Activated CD4-positive, alpha-beta T cell treated with anti-CD3 and anti-CD28 coated beads, Interleukin-2, amount 10 ng/mL, durations not matched to agents 7 days and 5 days (primary cell): ENCODE measurements around the gene C4A. TPM values are rescaled to one million over a fixed set of nuclear protein-coding genes. Genes with fewer than 3 reads are reported as not detected.

Experiments used
- CTCF ChIA-PET: fragments of 350-600 bp; sonication (Branson Sonifier 250); formaldehyde crosslinking; loops from one replicate; lab custom pipeline; 2021; ENCODE audit warnings: antibody characterized with exemption; lab: Charles Lee
- POLR2A ChIA-PET: fragments of 350-600 bp; sonication (Branson Sonifier 250); formaldehyde crosslinking; loops from one replicate; lab custom pipeline; 2021; ENCODE audit warnings: antibody characterized with exemption; lab: Charles Lee
- DNase-seq: peaks from one replicate; pipeline ENCODE4 v3.0.0-alpha.2; 2020
- H3K27ac Mint-ChIP-seq: one replicate; pipeline ENCODE4 v1.8.0; 2021; ENCODE audit warnings: mild to moderate bottlenecking, moderate library complexity, mixed read lengths
- H3K27me3 Mint-ChIP-seq: one replicate; pipeline ENCODE4 v1.8.0; 2021; ENCODE audit warnings: mixed read lengths
- H3K36me3 Mint-ChIP-seq: one replicate; pipeline ENCODE4 v1.8.0; 2021; ENCODE audit warnings: low read depth, mixed read lengths
- H3K4me1 Mint-ChIP-seq: one replicate; pipeline ENCODE4 v1.8.0; 2021; ENCODE audit warnings: mixed read lengths
- H3K4me3 Mint-ChIP-seq: one replicate; pipeline ENCODE4 v1.8.0; 2021; ENCODE audit warnings: mild to moderate bottlenecking, moderate library complexity, mixed read lengths
- H3K9me3 Mint-ChIP-seq: one replicate; pipeline ENCODE4 v1.8.0; 2021; ENCODE audit warnings: mixed read lengths
- total RNA-seq, 2 experiments: library from RNA; stranded (reverse); gene quantifications; one replicate each; pipeline ENCODE4 v1.2.3, GENCODE V29; 2021

The C4A gene
- total RNA-seq, 2 experiments from 2014 or later: 3.0 to 4.2 TPM

DNA sequence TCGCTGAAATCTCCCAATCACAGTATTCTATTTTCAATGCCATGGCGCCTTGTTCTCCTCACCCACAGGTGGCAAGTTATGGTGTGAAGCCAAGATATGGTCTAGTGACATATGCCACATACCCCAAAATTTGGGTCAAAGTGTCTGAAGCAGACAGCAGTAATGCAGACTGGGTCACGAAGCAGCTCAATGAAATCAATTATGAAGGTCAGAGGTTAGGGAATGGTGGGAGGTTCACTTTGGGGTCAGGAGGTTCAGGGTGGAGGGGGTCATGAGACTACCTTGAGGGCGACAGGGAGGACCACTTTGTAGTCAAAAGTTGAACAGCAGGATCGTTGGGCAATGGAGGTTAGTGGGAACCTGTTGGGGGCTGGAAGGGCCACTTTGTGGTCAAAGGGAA, 33.6 kb upstream of the C4A start:
- H3K36me3 Mint-ChIP-seq: peaks cover 11% of the 10 kb centered on the region
- no peak overlapping the region for H3K27ac Mint-ChIP-seq
- no peaks in the 10 kb centered on the region for H3K9me3 Mint-ChIP-seq
- H3K27me3 Mint-ChIP-seq: peaks cover 2% of the 10 kb centered on the region
- DNase-seq: no peak
- ChIA-PET CTCF (interaction anchor here (1.1 kb wide), 2 partner anchors 11 kb away, joined by 3 read pairs; partner anchors contain the start of gene SKIC2), POLR2A (no interaction called here)
- no peaks in the 10 kb centered on the region for H3K4me1 Mint-ChIP-seq
- no peak overlapping the region for H3K4me3 Mint-ChIP-seq

DNA sequence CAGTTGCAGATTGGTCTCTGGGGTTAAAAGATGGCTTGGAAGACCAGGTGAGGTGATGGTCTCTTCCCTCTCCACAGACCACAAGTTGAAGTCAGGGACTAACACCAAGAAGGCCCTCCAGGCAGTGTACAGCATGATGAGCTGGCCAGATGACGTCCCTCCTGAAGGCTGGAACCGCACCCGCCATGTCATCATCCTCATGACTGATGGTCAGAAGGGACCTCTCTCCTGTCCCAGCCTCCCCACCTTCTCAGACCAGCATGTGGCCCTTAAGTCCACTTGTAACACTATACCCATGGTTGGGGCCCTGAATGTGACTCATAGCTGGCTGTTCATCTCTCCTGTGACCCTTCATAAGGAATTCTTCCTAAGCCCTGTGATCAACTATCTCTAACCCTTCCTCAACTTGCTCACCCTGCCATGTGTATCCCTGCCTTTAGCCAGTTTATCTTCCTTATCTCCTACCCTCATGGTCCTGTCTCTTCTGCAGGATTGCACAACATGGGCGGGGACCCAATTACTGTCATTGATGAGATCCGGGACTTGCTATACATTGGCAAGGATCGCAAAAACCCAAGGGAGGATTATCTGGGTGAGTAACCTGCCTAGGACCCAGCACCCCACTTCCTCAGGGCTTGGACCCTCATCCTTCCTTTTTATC, 33.0 kb upstream of the C4A start:
- Mint-ChIP-seq H3K4me3 (no peak overlapping the region), H3K27me3 (peaks cover 2% of the 10 kb centered on the region), H3K4me1 (no peaks in the 10 kb centered on the region), H3K9me3 (no peaks in the 10 kb centered on the region), H3K36me3 (peaks cover 17% of the 10 kb centered on the region), H3K27ac (no peak overlapping the region)
- no peak for DNase-seq
- CTCF ChIA-PET: interaction anchor here (1.1 kb wide), 1 partner anchor 11 kb away, joined by 3 read pairs; no protein-coding TSS in a partner anchor
- POLR2A ChIA-PET: no interaction called here

DNA sequence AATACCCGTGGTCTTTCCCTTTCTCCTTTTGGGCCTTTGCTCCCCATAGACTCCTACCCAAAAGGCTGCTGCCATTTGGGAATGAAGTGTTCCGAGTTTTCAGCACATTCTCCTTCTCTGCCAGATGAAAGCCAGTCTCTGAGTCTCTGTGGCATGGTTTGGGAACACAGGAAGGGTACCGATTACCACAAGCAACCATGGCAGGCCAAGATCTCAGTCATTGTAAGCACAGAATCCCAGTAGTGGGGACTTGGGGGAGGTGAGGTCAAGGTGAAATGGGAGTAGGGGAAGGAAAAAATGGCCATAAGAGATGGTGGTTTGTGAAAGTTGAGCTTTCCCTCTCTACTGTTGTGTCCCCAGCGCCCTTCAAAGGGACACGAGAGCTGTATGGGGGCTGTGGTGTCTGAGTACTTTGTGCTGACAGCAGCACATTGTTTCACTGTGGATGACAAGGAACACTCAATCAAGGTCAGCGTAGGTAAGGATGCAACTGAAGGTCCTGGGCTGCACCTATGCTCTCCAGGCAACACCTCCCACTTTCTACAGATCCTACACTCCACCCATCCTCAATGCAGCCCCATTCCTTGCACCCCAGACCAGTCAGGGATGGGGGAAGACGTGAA, 31.8 kb upstream of the C4A start:
- Mint-ChIP-seq H3K36me3 (peaks cover 26% of the 10 kb centered on the region), H3K4me1 (no peaks in the 10 kb centered on the region), H3K27me3 (no peaks in the 10 kb centered on the region), H3K9me3 (no peaks in the 10 kb centered on the region), H3K27ac (no peak overlapping the region), H3K4me3 (no peak overlapping the region)
- ChIA-PET CTCF (interaction anchor here (1.0 to 1.5 kb wide), 3 partner anchors 12 to 52 kb away, joined by 3 to 5 read pairs (median 4); no protein-coding TSS in a partner anchor), POLR2A (no interaction called here)
- no peak for DNase-seq

DNA sequence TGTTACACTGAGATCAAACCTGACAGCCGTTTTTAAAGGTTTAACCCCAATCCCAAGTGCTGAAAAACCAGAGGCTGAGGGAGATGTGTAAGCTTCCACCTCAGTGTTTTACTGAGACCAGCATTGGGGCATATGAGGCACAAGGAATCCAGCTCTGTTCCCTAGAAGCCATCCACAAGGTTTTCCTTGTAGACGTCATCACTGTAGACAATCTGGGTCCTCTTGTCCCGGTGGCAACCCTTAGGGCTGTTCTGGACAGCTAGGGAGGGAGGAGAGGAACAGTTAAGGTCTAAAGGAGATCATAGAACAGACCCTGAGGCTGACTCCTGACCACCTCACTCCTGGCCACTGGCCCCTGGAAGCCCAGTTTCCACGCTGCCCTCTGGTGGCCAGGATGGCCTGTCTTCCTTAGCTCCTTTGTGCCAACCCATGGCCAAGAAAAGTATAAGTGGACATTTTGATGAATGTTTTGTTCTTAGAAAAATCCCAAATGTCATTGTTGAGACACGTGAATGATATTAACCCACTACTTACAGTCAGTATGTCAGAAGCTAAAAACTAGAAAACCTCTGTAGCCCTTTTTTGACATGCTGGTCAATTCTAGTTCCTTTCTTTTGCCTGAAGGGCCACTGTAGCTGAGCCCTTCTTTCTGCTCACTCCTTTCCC, 29.6 kb upstream of the C4A start:
- Mint-ChIP-seq H3K27ac (no peak overlapping the region), H3K36me3 (peaks cover 43% of the 10 kb centered on the region), H3K4me3 (no peak overlapping the region), H3K9me3 (no peaks in the 10 kb centered on the region), H3K27me3 (no peaks in the 10 kb centered on the region), H3K4me1 (peaks cover 3% of the 10 kb centered on the region)
- ChIA-PET CTCF (interaction anchor here (0.8 to 1.9 kb wide), 9 partner anchors 9 to 132 kb away, joined by 3 to 9 read pairs (median 4); partner anchors contain the start of gene DXO), POLR2A (interaction anchor here (1.4 kb wide), 1 partner anchor 55 kb away, joined by 3 read pairs; the partner anchor contains the start of gene EHMT2)
- peak; percentile 44 for DNase-seq

DNA sequence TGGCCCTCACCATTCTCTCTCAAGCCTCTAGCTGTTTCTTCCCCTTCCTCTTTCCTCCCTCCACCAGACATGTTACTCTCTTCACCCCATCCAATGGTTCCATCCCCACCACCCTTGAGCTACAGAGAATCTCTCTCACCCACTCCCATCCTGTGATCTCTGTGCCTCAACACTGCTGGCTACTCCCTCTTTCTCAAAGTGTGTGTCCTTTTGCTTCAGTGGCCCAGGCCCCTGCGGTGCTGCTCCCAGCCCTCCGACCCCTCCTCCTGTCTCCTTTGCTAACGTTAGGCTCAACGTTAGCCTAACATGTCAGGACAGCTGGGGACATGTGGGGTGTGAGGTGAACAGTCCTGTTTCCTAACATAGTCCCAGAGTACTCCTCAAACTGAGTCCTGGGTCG, 29.0 kb upstream of the C4A start:
- Mint-ChIP-seq H3K9me3 (no peaks in the 10 kb centered on the region), H3K27me3 (no peaks in the 10 kb centered on the region), H3K4me1 (peaks cover 10% of the 10 kb centered on the region), H3K27ac (no peak overlapping the region), H3K36me3 (peaks cover 45% of the 10 kb centered on the region), H3K4me3 (no peak overlapping the region)
- no peak for DNase-seq
- ChIA-PET POLR2A (interaction anchor here (1.4 kb wide), 1 partner anchor 55 kb away, joined by 3 read pairs; the partner anchor contains the start of gene EHMT2), CTCF (interaction anchor here (0.8 to 1.9 kb wide), 6 partner anchors 10 to 131 kb away, joined by 3 to 9 read pairs (median 4); partner anchors contain the start of gene DXO)

DNA sequence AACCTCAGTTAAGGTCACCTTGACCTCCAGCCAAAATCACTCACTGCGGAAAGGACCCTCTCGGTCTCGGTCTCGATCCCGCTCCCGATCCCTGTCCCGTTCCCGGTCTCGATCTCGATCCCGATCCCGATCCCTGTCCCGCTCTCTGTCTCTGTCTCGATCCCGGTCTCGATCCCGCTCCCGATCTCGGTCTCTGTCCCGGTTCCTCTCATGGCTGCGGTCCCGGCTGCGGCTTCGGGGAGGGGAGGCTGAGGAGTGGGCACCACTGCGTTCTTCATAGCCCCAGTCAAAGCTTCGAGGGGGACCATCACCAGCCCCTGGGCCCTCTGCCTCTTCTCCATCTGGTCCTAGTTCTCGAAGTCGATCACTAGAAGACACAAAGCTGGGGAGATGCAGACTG, 27.3 kb upstream of the C4A start:
- ChIA-PET CTCF (interaction anchor here (0.9 kb wide), 1 partner anchor 12 kb away, joined by 3 read pairs; no protein-coding TSS in a partner anchor), POLR2A (no interaction called here)
- peaks cover 22% of the 10 kb centered on the region for H3K4me1 Mint-ChIP-seq
- no peaks in the 10 kb centered on the region for H3K27me3 Mint-ChIP-seq
- peaks cover 51% of the 10 kb centered on the region for H3K36me3 Mint-ChIP-seq
- DNase-seq: no peak
- no peaks in the 10 kb centered on the region for H3K9me3 Mint-ChIP-seq
- no peak overlapping the region for H3K4me3 Mint-ChIP-seq
- no peak overlapping the region for H3K27ac Mint-ChIP-seq

DNA sequence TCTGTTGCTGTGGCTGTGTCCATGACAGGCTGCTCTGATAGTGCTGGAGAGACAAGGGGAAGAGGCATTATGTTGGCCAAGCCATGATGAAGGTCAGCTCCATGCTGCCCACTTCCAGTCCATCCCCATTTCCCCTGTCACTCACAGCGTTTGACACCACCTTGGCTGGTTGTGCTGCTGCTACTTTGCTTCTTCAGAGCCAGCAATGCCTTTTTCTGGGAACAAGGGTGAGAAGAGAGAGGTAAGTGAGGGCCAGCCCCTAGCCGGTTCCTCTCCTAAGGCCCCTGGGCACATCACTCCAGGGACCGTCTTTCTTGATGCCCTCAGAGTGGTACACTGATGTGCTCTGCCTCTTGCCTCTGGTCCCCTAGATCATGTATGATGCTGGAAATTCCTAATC, 25.1 kb upstream of the C4A start:
- POLR2A ChIA-PET: no interaction called here

DNA sequence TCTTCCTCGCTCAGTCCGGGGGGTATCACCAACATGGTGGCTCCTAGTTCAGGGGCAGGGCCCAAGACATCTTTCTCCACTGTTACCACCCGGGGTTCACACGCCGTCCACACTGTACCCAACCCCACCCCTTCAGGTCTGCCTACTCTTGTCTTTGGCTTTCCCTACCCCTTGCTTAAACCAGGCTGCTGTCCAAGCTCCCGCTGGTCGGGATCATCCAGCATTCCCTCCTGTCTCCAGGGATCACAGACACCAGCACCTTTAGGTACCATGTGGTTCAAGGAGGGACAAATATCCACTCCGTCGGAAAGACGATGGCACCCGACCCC, 23.5 kb upstream of the C4A start:
- Mint-ChIP-seq H3K4me1 (peaks cover 38% of the 10 kb centered on the region), H3K27me3 (no peaks in the 10 kb centered on the region), H3K9me3 (no peaks in the 10 kb centered on the region), H3K4me3 (peak overlapping the region; percentile 91), H3K36me3 (peaks cover 61% of the 10 kb centered on the region), H3K27ac (peak overlapping the region; percentile 97)
- no peak for DNase-seq
- ChIA-PET POLR2A (no interaction called here), CTCF (interaction anchor here (1.6 to 1.8 kb wide), 2 partner anchors 12 to 34 kb away, joined by 4 to 19 read pairs; partner anchors contain the start of gene DXO)

More for the DNA sequence above, 25.1 kb upstream of the C4A start:
- H3K9me3 Mint-ChIP-seq: no peaks in the 10 kb centered on the region
- DNase-seq: no peak
- H3K36me3 Mint-ChIP-seq: peaks cover 62% of the 10 kb centered on the region
- H3K27ac Mint-ChIP-seq: no peak overlapping the region
- H3K27me3 Mint-ChIP-seq: no peaks in the 10 kb centered on the region
- H3K4me1 Mint-ChIP-seq: peaks cover 38% of the 10 kb centered on the region
- no peak overlapping the region for H3K4me3 Mint-ChIP-seq
- CTCF ChIA-PET: interaction anchor here (1.0 to 1.1 kb wide), 2 partner anchors 11 to 15 kb away, joined by 3 to 4 read pairs; partner anchors contain the start of gene CFB

DNA sequence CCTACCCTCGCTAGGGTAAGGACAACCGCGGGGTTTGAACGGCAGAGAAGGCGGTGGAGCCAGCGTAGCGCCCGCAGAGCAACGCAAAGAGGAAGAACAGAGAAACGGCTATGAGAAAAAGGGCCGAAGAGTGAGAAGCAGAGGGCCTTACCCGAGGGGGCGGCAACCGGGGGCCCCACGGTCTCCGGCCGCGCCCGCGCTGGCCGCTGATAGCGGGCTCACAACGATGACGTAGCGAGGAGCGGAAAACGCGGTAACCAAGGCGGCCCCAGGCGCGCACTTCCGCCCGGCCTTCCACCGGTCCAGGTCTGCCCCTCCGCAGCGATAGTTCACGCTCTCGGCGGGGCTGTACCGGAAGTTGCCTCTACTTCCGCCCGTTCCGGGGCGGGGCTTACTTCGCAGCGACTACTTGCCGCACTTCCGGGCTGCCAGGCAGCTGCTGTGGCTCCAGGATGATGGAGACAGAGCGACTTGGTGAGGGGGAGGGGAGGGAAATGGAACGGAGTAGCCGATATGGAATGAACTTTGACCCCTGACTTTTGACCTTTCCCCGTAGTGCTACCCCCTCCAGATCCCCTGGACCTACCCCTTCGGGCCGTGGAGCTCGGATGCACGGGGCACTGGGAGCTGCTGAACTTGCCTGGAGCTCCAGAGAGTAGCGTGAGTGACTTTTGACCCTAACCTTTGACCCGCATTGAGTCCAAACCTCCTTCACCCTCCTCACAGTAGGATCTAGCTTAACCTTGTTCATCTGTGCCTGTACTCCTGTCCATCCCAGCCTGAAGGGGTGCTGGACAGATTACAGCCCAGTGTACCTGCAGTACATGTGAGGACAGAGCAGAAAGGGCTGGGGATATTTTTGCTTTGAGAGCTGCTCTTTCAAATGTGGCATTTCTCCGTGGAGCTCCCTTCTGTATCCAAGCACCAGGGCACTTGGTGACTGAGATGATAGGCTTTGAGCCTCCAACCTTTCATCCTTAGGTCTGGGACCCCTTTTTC, 22.8 kb upstream of the C4A start, which contains the start of the genes NELFE and SKIC2:
NELFE (minus strand) TSS at position 231 of the 999 bp plus-strand sequence. CDS start 525 bp downstream, outside the sequence.
SKIC2 (plus strand) TSS at position 435 of the 999 bp plus-strand sequence; CDS start at position 453, 18 bp downstream.
- peak; percentile 99 for DNase-seq
- no peaks in the 10 kb centered on the region for H3K27me3 Mint-ChIP-seq
- H3K27ac Mint-ChIP-seq: peak within 1 kb of the TSS; percentile 97
- peaks cover 59% of the 10 kb centered on the region for H3K36me3 Mint-ChIP-seq
- CTCF ChIA-PET: interaction anchor here (0.6 to 1.8 kb wide), 5 partner anchors 11 to 50 kb away, joined by 3 to 19 read pairs (median 3); partner anchors contain the start of gene DXO
- peak within 1 kb of the TSS; percentile 91 for H3K4me3 Mint-ChIP-seq
- H3K4me1 Mint-ChIP-seq: peaks cover 38% of the 10 kb centered on the region
- POLR2A ChIA-PET: no interaction called here
- H3K9me3 Mint-ChIP-seq: no peaks in the 10 kb centered on the region

DNA sequence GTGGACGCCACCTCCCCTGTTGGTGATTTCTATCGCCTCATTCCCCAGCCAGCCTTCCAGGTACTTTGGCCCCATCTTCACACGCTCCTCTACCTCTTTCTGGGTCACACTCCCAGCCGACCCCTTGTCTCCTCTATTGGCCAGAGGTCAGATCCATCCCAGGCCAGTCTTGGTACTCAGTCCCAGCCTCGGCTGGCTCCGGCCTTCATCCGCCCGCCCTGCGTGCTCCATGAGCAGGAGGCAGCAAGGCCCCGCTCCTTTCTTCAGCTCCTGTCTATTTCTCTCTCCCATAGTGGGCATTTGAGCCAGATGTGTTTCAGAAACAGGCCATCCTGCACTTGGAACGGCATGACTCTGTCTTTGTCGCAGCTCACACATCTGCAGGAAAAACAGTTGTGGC, 20.2 kb upstream of the C4A start:
- Mint-ChIP-seq H3K36me3 (peaks cover 53% of the 10 kb centered on the region), H3K4me1 (peaks cover 38% of the 10 kb centered on the region), H3K4me3 (no peak overlapping the region), H3K27me3 (no peaks in the 10 kb centered on the region), H3K27ac (peak overlapping the region; percentile 26), H3K9me3 (no peaks in the 10 kb centered on the region)
- CTCF ChIA-PET: interaction anchor here (1.1 kb wide), 1 partner anchor 9 kb away, joined by 3 read pairs; no protein-coding TSS in a partner anchor
- POLR2A ChIA-PET: no interaction called here
- no peak for DNase-seq

DNA sequence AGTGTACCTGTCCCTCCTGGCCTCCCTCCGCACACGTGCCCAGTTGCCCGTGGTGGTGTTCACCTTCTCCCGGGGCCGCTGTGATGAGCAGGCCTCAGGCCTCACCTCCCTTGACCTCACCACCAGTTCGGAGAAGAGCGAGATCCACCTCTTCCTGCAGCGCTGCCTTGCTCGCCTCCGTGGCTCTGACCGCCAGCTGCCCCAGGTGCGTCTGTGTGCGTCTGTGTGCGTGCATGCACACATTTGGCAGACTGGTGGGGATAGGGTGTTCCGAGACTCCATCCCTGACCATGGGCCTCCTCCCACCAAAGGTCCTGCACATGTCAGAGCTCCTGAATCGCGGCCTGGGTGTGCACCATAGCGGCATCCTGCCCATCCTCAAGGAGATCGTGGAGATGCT, 17.9 kb upstream of the C4A start:
- H3K36me3 Mint-ChIP-seq: peaks cover 58% of the 10 kb centered on the region
- H3K4me1 Mint-ChIP-seq: peaks cover 21% of the 10 kb centered on the region
- POLR2A ChIA-PET: no interaction called here
- CTCF ChIA-PET: interaction anchor here (0.6 to 1.4 kb wide), 2 partner anchors 13 to 48 kb away, joined by 3 read pairs; no protein-coding TSS in a partner anchor
- no peaks in the 10 kb centered on the region for H3K9me3 Mint-ChIP-seq
- no peak overlapping the region for H3K27ac Mint-ChIP-seq
- no peak overlapping the region for H3K4me3 Mint-ChIP-seq
- DNase-seq: no peak
- H3K27me3 Mint-ChIP-seq: no peaks in the 10 kb centered on the region
